HL-60 (cell line): ENCODE measurements around the gene HK1.

Experiments
- DNase-seq, 2 experiments: peaks; one replicate each; pipeline ENCODE4 v3.0.0-alpha.2; 2010 to 2020; ENCODE audit warnings: low read depth in 1 of 2, low spot score in 1 of 2
- H3K27ac ChIP-seq: fragments of 250-450 bp; sonication (Bioruptor Pico); replicated peaks from 2 replicates; pipeline ENCODE4 v1.5.1; 2020; ENCODE audit warnings: mild to moderate bottlenecking, moderate library complexity
- H3K27me3 ChIP-seq: fragments of 250-450 bp; sonication (Bioruptor Pico); 2 replicates; pipeline ENCODE4 v1.5.1; 2021; ENCODE audit warnings: mild to moderate bottlenecking, moderate library complexity; ENCODE audit not compliant: insufficient read depth, poor library complexity, severe bottlenecking
- H3K4me3 ChIP-seq: replicated peaks from 2 replicates; pipeline ENCODE4 v1.5.1; 2011; ENCODE audit warnings: mild to moderate bottlenecking, control low read depth, low read length; ENCODE audit not compliant: insufficient read depth
- CTCF ChIP-seq: IDR thresholded peaks from one replicate; pipeline ENCODE4 v1.5.1; 2011; ENCODE audit warnings: low read length, control low read depth, inconsistent platforms; ENCODE audit not compliant: insufficient read depth
- GABPA ChIP-seq: IDR thresholded peaks from 2 replicates; pipeline ENCODE4 v1.6.1; 2012; ENCODE audit warnings: low read depth
- POLR2AphosphoS5 ChIP-seq: IDR thresholded peaks from 2 replicates; pipeline ENCODE4 v1.6.1; 2012; ENCODE audit warnings: low read depth
- REST ChIP-seq: IDR thresholded peaks from 2 replicates; pipeline ENCODE4 v1.6.1; 2012; ENCODE audit warnings: low read depth; ENCODE audit not compliant: insufficient replicate concordance
- SPI1 ChIP-seq: IDR thresholded peaks from 2 replicates; pipeline ENCODE4 v1.6.1; 2012; ENCODE audit warnings: low read depth, mild to moderate bottlenecking, borderline replicate concordance

The HK1 gene

GRCh38 chr10:69400936-69401335, 122.6 kb downstream of the HK1 start:
- Histone ChIP-seq H3K27ac (no peak overlapping the region), H3K27me3 (no peaks in the 10 kb centered on the region), H3K4me3 (no peak overlapping the region)
- no peak for DNase-seq
- TF ChIP-seq GABPA, result no peak
- TF ChIP-seq POLR2AphosphoS5, result no peak
- no peak for TF ChIP-seq SPI1
- no peak for TF ChIP-seq REST
- no peak for TF ChIP-seq CTCF

- no peak for DNase-seq
- H3K27ac ChIP-seq, result no peak overlapping the region
- no peak overlapping the region for H3K4me3 ChIP-seq
- TF ChIP-seq CTCF (no peak), SPI1 (no peak), POLR2AphosphoS5 (no peak), GABPA (no peak), REST (no peak)
- no peaks in the 10 kb centered on the region for H3K27me3 ChIP-seq
Measured at GRCh38 chr10:69401416-69401815, 123.1 kb downstream of the HK1 start.

GRCh38 chr10:69402386-69402785, 124.1 kb downstream of the HK1 start:
- DNase-seq, result no peak

More at GRCh38 chr10:69402386-69402785, 124.1 kb downstream of the HK1 start:
- Histone ChIP-seq H3K4me3 (no peak overlapping the region), H3K27me3 (no peaks in the 10 kb centered on the region), H3K27ac (no peak overlapping the region)
- TF ChIP-seq CTCF, result no peak
- no peak for TF ChIP-seq GABPA
- no peak for TF ChIP-seq SPI1
- no peak for TF ChIP-seq REST
- TF ChIP-seq POLR2AphosphoS5, result no peak
